Muscle layer of colon (tissue), 2 donors: ENCODE measurements around the gene SRPX2.

ENCODE experiments used
- H3K27ac ChIP-seq: one replicate; pipeline ENCODE4 v1.7.0; 2013; ENCODE audit warnings: low read depth, mild to moderate bottlenecking, low read length, moderate library complexity
- H3K27me3 ChIP-seq, 2 donors: one replicate each; pipeline ENCODE4 v1.7.0; 2013; ENCODE audit warnings: low read length in 2 of 2, mild to moderate bottlenecking in 2 of 2; ENCODE audit not compliant: insufficient read depth in 2 of 2, control insufficient read depth in 1 of 2
- H3K36me3 ChIP-seq: one replicate; pipeline ENCODE4 v1.7.0; 2013; ENCODE audit warnings: mild to moderate bottlenecking, low read length; ENCODE audit not compliant: insufficient read depth
- H3K4me1 ChIP-seq: one replicate; pipeline ENCODE4 v1.7.0; 2013; ENCODE audit warnings: mild to moderate bottlenecking, low read length; ENCODE audit not compliant: insufficient read depth
- H3K4me3 ChIP-seq, 2 donors: one replicate each; pipeline ENCODE4 v1.7.0; 2013; ENCODE audit warnings: low read length in 2 of 2, low read depth in 1 of 2, mild to moderate bottlenecking in 1 of 2, moderate library complexity in 1 of 2
- H3K9ac ChIP-seq: one replicate; pipeline ENCODE4 v1.7.0; 2013; ENCODE audit warnings: low read length
- H3K9me3 ChIP-seq: one replicate; pipeline ENCODE4 v1.7.0; 2013; ENCODE audit warnings: mild to moderate bottlenecking, low read length
- donor health status: abdominal sarcoma.
- donor health status: Adenocarcinoma of cecum.

The SRPX2 gene

GRCh38 chrX:100635989-100636320 is 8.0 kb upstream of the SRPX2 start:
- Histone ChIP-seq H3K27ac (no peak overlapping the region), H3K4me1 (no peaks in the 10 kb centered on the region), H3K4me3 (peak overlapping the region in 1 of 2 donors; percentile 59), H3K9ac (no peak overlapping the region), H3K9me3 (no peaks in the 10 kb centered on the region), H3K36me3 (no peaks in the 10 kb centered on the region), H3K27me3 (peaks cover 0 to 5% of the 10 kb centered on the region in 2 donors)

GRCh38 chrX:100636321-100636991 is 7.5 kb upstream of the SRPX2 start, which contains the start of gene TSPAN6:
TSPAN6 (minus strand) TSS chrX:100636806; CDS start chrX:100636694, 112 bp downstream.
- Histone ChIP-seq H3K36me3 (no peaks in the 10 kb centered on the region), H3K4me3 (peak within 1 kb of the TSS; percentile 3 to 59), H3K9me3 (no peaks in the 10 kb centered on the region), H3K4me1 (no peaks in the 10 kb centered on the region), H3K27ac (no peak within 1 kb of the TSS), H3K27me3 (peaks cover 0 to 7% of the 10 kb centered on the region in 2 donors), H3K9ac (no peak within 1 kb of the TSS)

- Histone ChIP-seq H3K9me3 (no peaks in the 10 kb centered on the region), H3K4me1 (no peaks in the 10 kb centered on the region), H3K27me3 (peaks cover 0 to 13% of the 10 kb centered on the region in 2 donors), H3K36me3 (no peaks in the 10 kb centered on the region), H3K27ac (no peak overlapping the region), H3K9ac (no peak overlapping the region), H3K4me3 (no peak overlapping the region)
Observed at GRCh38 chrX:100642290-100642689, 1.7 kb upstream of the SRPX2 start.

- no peaks in the 10 kb centered on the region for H3K36me3 ChIP-seq
- peaks cover 0 to 13% of the 10 kb centered on the region in 2 donors for H3K27me3 ChIP-seq
- H3K4me1 ChIP-seq: no peaks in the 10 kb centered on the region
- H3K9ac ChIP-seq: no peak overlapping the region
- H3K4me3 ChIP-seq: no peak overlapping the region
- H3K9me3 ChIP-seq: no peaks in the 10 kb centered on the region
- H3K27ac ChIP-seq: no peak overlapping the region
Observed at GRCh38 chrX:100643212-100643611, 787 bp upstream of the SRPX2 start.

GRCh38 chrX:100645106-100645505 is 1.1 kb downstream of the SRPX2 start:
- Histone ChIP-seq H3K4me1 (no peaks in the 10 kb centered on the region), H3K4me3 (no peak overlapping the region), H3K27ac (no peak overlapping the region), H3K27me3 (peaks cover 0 to 13% of the 10 kb centered on the region in 2 donors), H3K9me3 (no peaks in the 10 kb centered on the region), H3K9ac (no peak overlapping the region), H3K36me3 (no peaks in the 10 kb centered on the region)

GRCh38 chrX:100647095-100647494 is 3.1 kb downstream of the SRPX2 start:
- no peak overlapping the region for H3K9ac ChIP-seq
- H3K27ac ChIP-seq: no peak overlapping the region
- no peak overlapping the region for H3K4me3 ChIP-seq
- no peaks in the 10 kb centered on the region for H3K4me1 ChIP-seq
- peaks cover 0 to 7% of the 10 kb centered on the region in 2 donors for H3K27me3 ChIP-seq
- no peaks in the 10 kb centered on the region for H3K36me3 ChIP-seq
- H3K9me3 ChIP-seq: no peaks in the 10 kb centered on the region

GRCh38 chrX:100647739-100648138 is 3.7 kb downstream of the SRPX2 start:
- no peak overlapping the region for H3K27ac ChIP-seq
- H3K36me3 ChIP-seq: no peaks in the 10 kb centered on the region
- H3K4me1 ChIP-seq: no peaks in the 10 kb centered on the region
- peaks cover 0 to 7% of the 10 kb centered on the region in 2 donors for H3K27me3 ChIP-seq
- no peak overlapping the region for H3K4me3 ChIP-seq
- H3K9me3 ChIP-seq: no peaks in the 10 kb centered on the region
- H3K9ac ChIP-seq: no peak overlapping the region

- Histone ChIP-seq H3K9ac (no peak overlapping the region), H3K27ac (no peak overlapping the region)
Observed at GRCh38 chrX:100648458-100649417, 4.7 kb downstream of the SRPX2 start.

GRCh38 chrX:100649550-100650356 is 5.8 kb downstream of the SRPX2 start:
- H3K4me3 ChIP-seq: no peak overlapping the region
- H3K9ac ChIP-seq: no peak overlapping the region

More at GRCh38 chrX:100648458-100649417, 4.7 kb downstream of the SRPX2 start:
- H3K9me3 ChIP-seq: no peaks in the 10 kb centered on the region
- peaks cover 0 to 7% of the 10 kb centered on the region in 2 donors for H3K27me3 ChIP-seq
- H3K36me3 ChIP-seq: no peaks in the 10 kb centered on the region
- H3K4me1 ChIP-seq: no peaks in the 10 kb centered on the region
- no peak overlapping the region for H3K4me3 ChIP-seq

GRCh38 chrX:100650841-100651240 is 6.8 kb downstream of the SRPX2 start:
- Histone ChIP-seq H3K27me3 (peaks cover 0 to 5% of the 10 kb centered on the region in 2 donors), H3K4me1 (no peaks in the 10 kb centered on the region), H3K4me3 (no peak overlapping the region), H3K9ac (no peak overlapping the region), H3K36me3 (no peaks in the 10 kb centered on the region), H3K9me3 (no peaks in the 10 kb centered on the region), H3K27ac (no peak overlapping the region)

More at GRCh38 chrX:100649550-100650356, 5.8 kb downstream of the SRPX2 start:
- no peaks in the 10 kb centered on the region for H3K9me3 ChIP-seq
- H3K27me3 ChIP-seq: peaks cover 0 to 7% of the 10 kb centered on the region in 2 donors
- no peaks in the 10 kb centered on the region for H3K4me1 ChIP-seq
- H3K36me3 ChIP-seq: no peaks in the 10 kb centered on the region
- H3K27ac ChIP-seq: no peak overlapping the region

- Histone ChIP-seq H3K4me1 (no peaks in the 10 kb centered on the region), H3K27me3 (no peaks in the 10 kb centered on the region), H3K9ac (no peak overlapping the region), H3K27ac (no peak overlapping the region), H3K36me3 (no peaks in the 10 kb centered on the region), H3K9me3 (no peaks in the 10 kb centered on the region), H3K4me3 (no peak overlapping the region)
Observed at GRCh38 chrX:100652266-100652665, 8.3 kb downstream of the SRPX2 start.
